T-helper 1 cell treated with Interleukin-12 subunit alpha and Interleukin-12 subunit beta and Interleukin-4 antibody, amounts not matched to agents 30 μg/mL and 1 μg/mL, for 36 hours (primary cell): ENCODE data around the gene BMPR1B.
A peak's percentile ranks its signal among the peaks of the same experiment; 100 is the strongest.
"Not testable (repeated sequence)": the region's sequence is repeated elsewhere in the genome, so short reads cannot be mapped to it uniquely, and the experiment has no call there.

Experiments used
- H3K27ac Mint-ChIP-seq: one replicate; pipeline ENCODE4 v1.8.0; 2021; ENCODE audit warnings: mild to moderate bottlenecking, mixed read lengths
- H3K27me3 Mint-ChIP-seq: one replicate; pipeline ENCODE4 v1.8.0; 2021; ENCODE audit warnings: low read depth, mixed read lengths
- H3K36me3 Mint-ChIP-seq: one replicate; pipeline ENCODE4 v1.8.0; 2021; ENCODE audit warnings: low read depth, mixed read lengths
- H3K4me1 Mint-ChIP-seq: one replicate; pipeline ENCODE4 v1.8.0; 2021; ENCODE audit warnings: low read depth, mixed read lengths
- H3K4me3 Mint-ChIP-seq: one replicate; pipeline ENCODE4 v1.8.0; 2021; ENCODE audit warnings: mild to moderate bottlenecking, moderate library complexity, mixed read lengths
- H3K9me3 Mint-ChIP-seq: one replicate; pipeline ENCODE4 v1.8.0; 2021; ENCODE audit warnings: mixed read lengths

Gene BMPR1B

GRCh38 chr4:95155759-95156451 lies 398.1 kb downstream of the BMPR1B start:
- Mint-ChIP-seq H3K27ac (peak overlapping the region; percentile 22), H3K27me3 (peaks cover 55% of the 10 kb centered on the region), H3K4me3 (peak overlapping the region; percentile 41), H3K9me3 (no peaks in the 10 kb centered on the region), H3K36me3 (no peaks in the 10 kb centered on the region), H3K4me1 (peaks cover 11% of the 10 kb centered on the region)

DNA sequence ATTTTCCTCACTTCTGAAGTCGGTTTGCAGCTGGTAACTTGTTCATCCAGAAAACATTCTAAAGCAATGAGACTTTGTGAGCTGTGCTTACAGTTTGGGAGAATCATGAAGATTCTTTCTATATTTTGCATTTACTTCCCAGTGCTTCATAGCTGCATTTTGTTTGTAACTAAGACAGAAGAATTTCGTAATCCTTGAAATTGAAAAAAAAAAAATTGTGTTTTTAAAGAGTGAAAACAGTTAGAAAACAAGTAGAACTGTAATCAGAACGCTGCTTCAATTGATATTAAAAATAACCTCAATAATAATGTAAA lies 398.7 kb downstream of the BMPR1B start:
- H3K4me3 Mint-ChIP-seq: no peak overlapping the region
- H3K27me3 Mint-ChIP-seq: peaks cover 56% of the 10 kb centered on the region
- no peak overlapping the region for H3K27ac Mint-ChIP-seq
- H3K9me3 Mint-ChIP-seq: no peaks in the 10 kb centered on the region
- H3K36me3 Mint-ChIP-seq: no peaks in the 10 kb centered on the region
- peaks cover 11% of the 10 kb centered on the region for H3K4me1 Mint-ChIP-seq

- peaks cover 56% of the 10 kb centered on the region for H3K27me3 Mint-ChIP-seq
- H3K36me3 Mint-ChIP-seq: no peaks in the 10 kb centered on the region
- no peaks in the 10 kb centered on the region for H3K9me3 Mint-ChIP-seq
- no peak overlapping the region for H3K4me3 Mint-ChIP-seq
- no peak overlapping the region for H3K27ac Mint-ChIP-seq
- peaks cover 11% of the 10 kb centered on the region for H3K4me1 Mint-ChIP-seq
Measured at GRCh38 chr4:95157596-95157995, 399.8 kb downstream of the BMPR1B start.

DNA sequence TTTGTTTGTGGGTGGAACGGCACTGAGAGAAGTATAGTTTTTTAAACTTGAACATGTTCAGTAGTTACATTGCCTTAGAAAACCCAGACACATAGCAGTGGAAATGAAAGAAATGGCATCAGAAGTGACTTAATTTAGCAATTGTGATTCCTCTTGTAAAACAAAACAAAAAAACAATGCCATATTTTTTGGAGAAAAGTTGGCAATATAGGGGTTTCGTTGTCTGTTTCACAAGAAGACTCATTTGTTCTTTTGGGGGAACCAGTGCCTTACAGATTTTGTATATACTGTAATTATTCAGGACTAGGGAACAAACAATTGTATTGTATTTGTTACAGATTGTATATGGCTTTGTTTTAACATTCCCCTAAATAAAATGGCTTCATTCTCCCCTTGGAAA lies 400.3 kb downstream of the BMPR1B start:
- Mint-ChIP-seq H3K36me3 (no peaks in the 10 kb centered on the region), H3K27me3 (peaks cover 58% of the 10 kb centered on the region), H3K4me1 (peaks cover 11% of the 10 kb centered on the region), H3K27ac (no peak overlapping the region), H3K4me3 (no peak overlapping the region), H3K9me3 (no peaks in the 10 kb centered on the region)

DNA sequence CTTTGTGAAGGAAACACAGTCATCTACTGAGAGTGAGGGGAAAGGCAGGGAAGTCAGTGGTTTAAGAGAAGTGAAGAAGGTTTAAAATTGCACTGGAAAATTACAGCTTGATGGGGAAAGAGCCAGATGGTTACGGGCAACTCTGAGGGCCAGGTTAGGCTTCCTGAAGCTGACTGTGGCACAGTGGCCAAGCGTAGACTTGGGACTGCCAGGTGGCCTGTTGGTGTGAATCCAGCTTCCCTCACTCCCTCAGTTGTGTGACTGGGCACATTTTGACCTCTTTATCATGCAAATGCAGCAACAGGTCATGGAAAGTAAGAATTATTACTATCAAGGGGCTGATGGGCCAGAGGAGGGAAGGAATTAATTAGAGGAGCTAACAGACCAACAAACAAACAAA lies 400.9 kb downstream of the BMPR1B start:
- peaks cover 11% of the 10 kb centered on the region for H3K4me1 Mint-ChIP-seq
- no peak overlapping the region for H3K27ac Mint-ChIP-seq
- H3K36me3 Mint-ChIP-seq: no peaks in the 10 kb centered on the region
- H3K4me3 Mint-ChIP-seq: no peak overlapping the region
- H3K27me3 Mint-ChIP-seq: peaks cover 53% of the 10 kb centered on the region
- H3K9me3 Mint-ChIP-seq: no peaks in the 10 kb centered on the region

DNA sequence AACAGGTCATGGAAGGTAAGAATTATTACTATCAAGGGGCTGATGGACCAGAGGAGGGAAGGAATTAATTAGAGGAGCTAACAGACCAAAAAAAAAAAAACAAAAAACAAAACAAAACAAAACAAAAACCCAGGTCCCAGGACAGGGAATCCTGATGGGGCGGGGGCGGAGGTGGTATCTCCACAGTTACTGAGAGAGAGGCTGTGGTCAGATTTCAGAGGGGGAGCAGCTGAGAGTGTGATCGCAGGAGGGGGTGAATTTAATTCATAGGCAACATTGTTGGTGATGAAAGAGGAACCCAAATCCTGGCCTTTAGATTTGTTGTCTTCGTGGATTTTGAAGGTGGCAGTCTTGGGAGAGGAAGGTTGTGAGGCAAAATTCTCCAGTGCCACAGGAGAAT lies 401.6 kb downstream of the BMPR1B start:
- no peaks in the 10 kb centered on the region for H3K9me3 Mint-ChIP-seq
- H3K4me1 Mint-ChIP-seq: peaks cover 11% of the 10 kb centered on the region
- peaks cover 48% of the 10 kb centered on the region for H3K27me3 Mint-ChIP-seq
- no peaks in the 10 kb centered on the region for H3K36me3 Mint-ChIP-seq
- no peak overlapping the region for H3K4me3 Mint-ChIP-seq
- no peak overlapping the region for H3K27ac Mint-ChIP-seq

DNA sequence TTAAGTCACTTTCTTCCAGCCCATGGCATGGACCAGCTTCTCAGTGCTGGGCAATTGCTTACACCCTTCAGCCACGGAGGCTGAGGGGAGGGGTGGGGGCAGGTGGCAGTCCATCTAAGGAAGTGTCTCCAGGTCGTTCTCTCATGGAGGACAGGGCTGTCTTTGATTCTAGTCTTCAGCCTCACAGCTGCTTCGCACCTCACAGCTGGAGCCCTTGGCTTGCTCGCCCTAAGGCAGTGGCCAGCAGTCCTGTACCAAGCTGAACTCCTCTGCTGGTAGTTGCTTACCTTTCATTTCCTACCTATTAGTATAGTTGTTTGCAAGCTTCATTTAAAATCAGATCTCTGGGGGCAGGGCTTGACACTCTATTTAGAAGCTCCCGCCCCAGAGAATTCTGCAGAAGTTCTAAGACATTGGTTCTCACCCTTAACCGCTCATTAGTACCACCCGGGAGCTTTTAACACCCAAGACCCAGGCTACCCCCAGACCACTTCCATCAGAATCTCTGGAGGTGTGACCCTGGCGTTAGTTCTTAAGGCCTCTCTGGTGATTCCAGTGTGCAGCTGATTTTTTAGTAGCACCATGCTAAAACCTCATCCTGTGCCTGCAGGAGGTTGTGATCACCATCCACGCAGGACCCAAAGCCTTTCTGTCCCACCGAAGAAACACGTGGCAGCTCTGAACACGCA lies 404.2 kb downstream of the BMPR1B start:
- Mint-ChIP-seq H3K27me3 (peaks cover 34% of the 10 kb centered on the region), H3K27ac (no peak overlapping the region), H3K4me3 (no peak overlapping the region), H3K9me3 (no peaks in the 10 kb centered on the region), H3K36me3 (no peaks in the 10 kb centered on the region), H3K4me1 (no peaks in the 10 kb centered on the region)

- Mint-ChIP-seq H3K4me3 (no peak overlapping the region), H3K27me3 (peaks cover 37% of the 10 kb centered on the region), H3K9me3 (no peaks in the 10 kb centered on the region), H3K4me1 (no peaks in the 10 kb centered on the region), H3K27ac (no peak overlapping the region), H3K36me3 (no peaks in the 10 kb centered on the region)
Measured at GRCh38 chr4:95162867-95163266, 405.1 kb downstream of the BMPR1B start.

DNA sequence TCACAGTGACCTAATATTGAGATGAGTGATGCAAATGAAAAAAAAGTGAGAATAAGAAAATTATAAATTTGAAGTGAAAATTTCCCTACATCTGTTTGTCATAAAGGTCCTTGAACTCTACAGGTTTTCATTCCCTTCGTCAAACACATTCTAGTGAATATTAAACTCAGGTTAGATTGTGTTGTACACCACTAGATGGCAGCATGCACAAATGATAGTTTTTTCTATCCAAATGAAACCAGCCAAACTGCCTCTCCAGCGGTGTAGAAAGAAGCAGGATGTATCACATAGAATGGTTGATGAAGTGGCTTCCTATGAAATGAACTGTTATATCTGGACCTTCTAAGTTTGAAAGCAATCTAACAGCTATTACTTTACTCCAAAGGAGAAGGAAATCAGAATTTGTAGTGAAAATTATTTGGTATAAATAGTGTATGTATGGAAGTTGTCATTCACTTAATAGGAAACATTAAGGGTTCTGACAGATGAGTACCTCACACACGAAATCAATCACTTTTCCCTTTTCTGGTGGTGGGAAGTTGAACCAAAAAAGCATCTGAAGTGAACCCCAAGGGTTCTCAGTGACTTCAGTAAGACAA lies 408.3 kb downstream of the BMPR1B start:
- Mint-ChIP-seq H3K27me3 (peaks cover 17% of the 10 kb centered on the region), H3K36me3 (no peaks in the 10 kb centered on the region), H3K4me1 (no peaks in the 10 kb centered on the region), H3K4me3 (no peak overlapping the region), H3K9me3 (no peaks in the 10 kb centered on the region), H3K27ac (no peak overlapping the region)

DNA sequence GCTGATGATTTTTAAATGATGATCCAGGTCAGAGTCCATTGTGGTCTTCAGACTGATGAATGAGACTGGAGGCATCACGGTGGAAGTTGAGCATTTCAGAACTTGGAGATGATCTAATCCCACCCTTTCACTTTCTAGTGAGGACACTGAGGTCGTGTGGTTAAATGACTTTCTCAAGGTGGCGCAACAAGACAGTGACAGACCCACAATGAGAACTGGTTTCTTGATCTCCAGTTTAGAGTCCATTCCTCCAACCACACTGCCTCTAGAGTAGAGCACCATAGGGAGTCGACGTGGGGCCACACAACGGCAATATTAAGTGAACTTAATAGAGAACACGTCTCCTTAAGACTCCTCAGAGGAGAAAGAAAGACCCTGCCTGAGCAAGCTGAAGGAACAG lies 410.1 kb downstream of the BMPR1B start:
- no peak overlapping the region for H3K27ac Mint-ChIP-seq
- no peak overlapping the region for H3K4me3 Mint-ChIP-seq
- H3K27me3 Mint-ChIP-seq: peaks cover 15% of the 10 kb centered on the region
- H3K4me1 Mint-ChIP-seq: no peaks in the 10 kb centered on the region
- no peaks in the 10 kb centered on the region for H3K36me3 Mint-ChIP-seq
- no peaks in the 10 kb centered on the region for H3K9me3 Mint-ChIP-seq

GRCh38 chr4:95170176-95170575 lies 412.4 kb downstream of the BMPR1B start:
- Mint-ChIP-seq H3K4me3 (no peak overlapping the region), H3K36me3 (no peaks in the 10 kb centered on the region), H3K27me3 (peaks cover 11% of the 10 kb centered on the region), H3K4me1 (no peaks in the 10 kb centered on the region), H3K27ac (no peak overlapping the region), H3K9me3 (no peaks in the 10 kb centered on the region)

- not testable (repeated sequence) for H3K4me3 Mint-ChIP-seq, H3K36me3 Mint-ChIP-seq, H3K4me1 Mint-ChIP-seq, H3K27ac Mint-ChIP-seq, H3K9me3 Mint-ChIP-seq
- peaks cover 11% of the 10 kb centered on the region for H3K27me3 Mint-ChIP-seq
Measured at GRCh38 chr4:95171377-95171776, 413.6 kb downstream of the BMPR1B start.

DNA sequence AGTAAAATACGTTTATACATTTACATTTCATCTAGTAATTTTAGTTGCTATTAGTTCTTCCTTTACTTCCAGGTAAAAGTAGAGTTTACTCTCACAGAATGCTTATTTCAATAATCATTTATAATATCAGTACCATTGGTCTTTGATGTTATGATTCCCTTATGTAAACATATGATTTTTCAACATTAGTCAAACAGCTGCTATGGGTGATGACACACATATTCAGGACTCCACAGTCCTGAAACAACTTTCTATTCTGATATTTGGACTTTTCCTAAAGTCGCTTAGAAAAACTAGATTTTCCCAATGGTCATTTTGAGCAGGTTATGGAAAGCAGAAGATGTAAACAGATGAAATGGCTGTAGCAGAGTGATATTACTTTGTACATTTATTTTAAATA lies 421.2 kb downstream of the BMPR1B start:
- Mint-ChIP-seq H3K36me3 (no peaks in the 10 kb centered on the region), H3K4me1 (peaks cover 2% of the 10 kb centered on the region), H3K27ac (no peak overlapping the region), H3K4me3 (no peak overlapping the region), H3K27me3 (no peaks in the 10 kb centered on the region), H3K9me3 (no peaks in the 10 kb centered on the region)

DNA sequence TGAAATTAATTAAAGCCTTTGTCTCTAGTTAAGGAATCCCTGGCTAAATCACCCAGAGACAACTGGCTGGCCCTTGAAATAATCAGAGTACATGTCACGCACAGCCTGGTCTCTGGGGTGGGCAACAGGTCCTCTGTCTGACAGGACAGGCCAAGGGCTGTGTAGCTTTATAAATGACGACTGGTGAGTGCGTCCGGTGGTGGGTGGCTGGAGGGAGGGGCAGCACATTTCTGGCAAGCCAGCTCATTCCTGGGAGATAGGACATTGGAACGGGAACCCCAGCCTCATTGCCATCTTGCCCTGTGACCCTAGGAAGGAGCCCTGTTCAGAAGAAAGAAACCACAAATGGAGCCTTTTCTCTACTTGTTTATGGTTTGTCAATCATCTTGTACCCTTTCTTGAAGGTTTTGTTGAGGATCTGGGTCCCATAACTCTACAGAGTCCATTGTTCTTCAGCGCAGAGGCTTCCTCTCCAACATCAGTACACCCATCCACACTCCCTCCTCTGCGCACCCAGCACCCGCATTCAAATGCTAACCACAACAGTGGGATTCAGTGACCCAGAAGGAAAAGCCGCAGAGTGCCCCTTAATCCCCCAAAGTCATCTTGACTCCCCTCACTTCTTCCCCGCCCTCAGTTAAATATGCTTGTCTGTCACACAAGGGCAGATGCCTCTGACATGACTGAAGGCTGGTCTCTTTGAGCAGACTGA lies 422.9 kb downstream of the BMPR1B start:
- Mint-ChIP-seq H3K4me1 (peaks cover 2% of the 10 kb centered on the region), H3K9me3 (no peaks in the 10 kb centered on the region), H3K4me3 (no peak overlapping the region), H3K27me3 (no peaks in the 10 kb centered on the region), H3K27ac (no peak overlapping the region), H3K36me3 (no peaks in the 10 kb centered on the region)
